Smooth muscle cell (in vitro differentiated cells): ENCODE results near the gene RDH8. TPM values are rescaled to one million over a fixed set of nuclear protein-coding genes. Genes with fewer than 3 reads are reported as not detected.

ENCODE experiments used
- DNase-seq: peaks from one replicate; lab custom pipeline; 2025; ENCODE audit not compliant: unreplicated experiment; lab: John Stamatoyannopoulos, UW
- H2AFZ ChIP-seq: fragments of 200-600 bp; sonication (generic); 2 replicates; pipeline ENCODE4 v1.6.0; 2016; ENCODE audit warnings: antibody characterized with exemption, low read depth, mild to moderate bottlenecking
- H3F3A ChIP-seq: fragments of 200-600 bp; sonication (generic); 2 replicates; pipeline ENCODE4 v1.6.0; 2017; ENCODE audit warnings: antibody characterized with exemption, low read depth
- H3K27ac ChIP-seq: fragments of 200-600 bp; sonication (generic); 2 replicates; pipeline ENCODE4 v1.5.1; 2016; ENCODE audit warnings: low read depth, mild to moderate bottlenecking
- H3K27me3 ChIP-seq: fragments of 200-600 bp; sonication (generic); 2 replicates; pipeline ENCODE4 v1.6.1; 2016; ENCODE audit warnings: low read depth, mild to moderate bottlenecking
- H3K36me3 ChIP-seq: fragments of 200-600 bp; sonication (generic); 2 replicates; pipeline ENCODE4 v1.5.1; 2016; ENCODE audit warnings: low read depth
- H3K4me1 ChIP-seq: fragments of 200-600 bp; sonication (generic); 2 replicates; pipeline ENCODE4 v1.5.1; 2016; ENCODE audit warnings: low read depth
- H3K4me2 ChIP-seq: fragments of 200-600 bp; sonication (generic); 2 replicates; pipeline ENCODE4 v1.6.0; 2016; ENCODE audit warnings: mild to moderate bottlenecking
- H3K4me3 ChIP-seq: fragments of 200-600 bp; sonication (generic); 2 replicates; pipeline ENCODE4 v1.5.1; 2016; ENCODE audit warnings: mild to moderate bottlenecking
- H3K79me2 ChIP-seq: fragments of 200-600 bp; sonication (generic); 2 replicates; pipeline ENCODE4 v1.6.0; 2016; ENCODE audit warnings: low read depth, mild to moderate bottlenecking
- H3K9ac ChIP-seq: fragments of 200-600 bp; sonication (generic); 2 replicates; pipeline ENCODE4 v1.6.0; 2016; ENCODE audit warnings: low read depth
- H3K9me3 ChIP-seq: fragments of 200-600 bp; sonication (generic); replicated peaks from 2 replicates; pipeline ENCODE4 v1.5.1; 2016; ENCODE audit warnings: low read depth
- H4K20me1 ChIP-seq: fragments of 200-600 bp; sonication (generic); 2 replicates; pipeline ENCODE4 v1.6.0; 2016; ENCODE audit warnings: low read depth
- CTCF ChIP-seq: fragments of 200-600 bp; sonication (generic); IDR thresholded peaks from 2 replicates; pipeline ENCODE4 v1.5.1; 2017; ENCODE audit warnings: borderline replicate concordance, mild to moderate bottlenecking, antibody characterized with exemption; ENCODE audit not compliant: insufficient read depth, poor library complexity, severe bottlenecking
- WGBS: methylation state at CpG from one replicate; pipeline ENCODE4 v1.1.7; 2016; ENCODE audit warnings: low lambda C conversion rate; 5-methylcytosine and 5-hydroxymethylcytosine counted together
- polyA plus RNA-seq: library from polyadenylated mRNA; unstranded; fragments of >200 nt; fragmentation: Nextera tagmentation; extraction: Ambion mirVana; gene quantifications from 2 replicates; pipeline ENCODE4 v1.2.1, GENCODE V29; 2016
- total RNA-seq: library from RNA; depleted of rRNA; stranded (reverse); fragments of >200 nt; gene quantifications from 2 replicates; pipeline ENCODE4 v1.2.3, GENCODE V29; 2014

RDH8 gene
- total and polyA plus RNA-seq, 2 experiments from 2014 or later = not detected

GRCh38 chr19:9995084-9995483 is 18.2 kb upstream of the RDH8 start:
- no peaks in the 10 kb centered on the region for H3K79me2 ChIP-seq
- H4K20me1 ChIP-seq = no peaks in the 10 kb centered on the region
- H3K36me3 ChIP-seq = no peaks in the 10 kb centered on the region
- H3K9ac ChIP-seq = no peak overlapping the region
- WGBS = 92% methylated on average over 8 of the region's 8 CpGs
- TF ChIP-seq CTCF = no peak
- H3K4me3 ChIP-seq = no peak overlapping the region
- no peak overlapping the region for H3K4me2 ChIP-seq
- H3K4me1 ChIP-seq = no peaks in the 10 kb centered on the region
- no peak for DNase-seq
- H3K9me3 ChIP-seq = no peaks in the 10 kb centered on the region
- no peaks in the 10 kb centered on the region for H3F3A ChIP-seq
- no peak overlapping the region for H3K27ac ChIP-seq
- no peak overlapping the region for H2AFZ ChIP-seq
- H3K27me3 ChIP-seq = no peaks in the 10 kb centered on the region

- Histone ChIP-seq H3K9ac (no peak overlapping the region), H3K4me3 (no peak overlapping the region), H3K36me3 (no peaks in the 10 kb centered on the region), H3F3A (no peaks in the 10 kb centered on the region), H3K27me3 (no peaks in the 10 kb centered on the region), H3K4me2 (no peak overlapping the region), H3K79me2 (no peaks in the 10 kb centered on the region), H2AFZ (no peak overlapping the region), H3K4me1 (no peaks in the 10 kb centered on the region), H3K9me3 (no peaks in the 10 kb centered on the region), H4K20me1 (no peaks in the 10 kb centered on the region), H3K27ac (no peak overlapping the region)
- WGBS = 84% methylated on average over 7 of the region's 7 CpGs
- TF ChIP-seq CTCF = no peak
- DNase-seq = no peak
Measured at GRCh38 chr19:9995999-9996398, 17.3 kb upstream of the RDH8 start.

- Histone ChIP-seq H3K27me3 (no peaks in the 10 kb centered on the region), H3K4me1 (no peaks in the 10 kb centered on the region), H4K20me1 (no peaks in the 10 kb centered on the region), H3K36me3 (no peaks in the 10 kb centered on the region), H3K79me2 (no peaks in the 10 kb centered on the region), H3K27ac (no peak overlapping the region), H3K9ac (no peak overlapping the region), H3F3A (no peaks in the 10 kb centered on the region), H3K4me3 (no peak overlapping the region), H3K9me3 (no peaks in the 10 kb centered on the region), H3K4me2 (no peak overlapping the region), H2AFZ (no peak overlapping the region)
- TF ChIP-seq CTCF = no peak
- no peak for DNase-seq
- 58% methylated on average over 4 of the region's 5 CpGs for WGBS
Measured at GRCh38 chr19:9996541-9996940, 16.7 kb upstream of the RDH8 start.

GRCh38 chr19:10000171-10000826 is 13.0 kb upstream of the RDH8 start:
- H3K4me2 ChIP-seq = no peak overlapping the region
- no peaks in the 10 kb centered on the region for H3F3A ChIP-seq
- H3K79me2 ChIP-seq = no peaks in the 10 kb centered on the region
- DNase-seq = peak; percentile 31
- TF ChIP-seq CTCF = peak; percentile 66
- no peaks in the 10 kb centered on the region for H3K36me3 ChIP-seq
- no peaks in the 10 kb centered on the region for H3K9me3 ChIP-seq
- H4K20me1 ChIP-seq = no peaks in the 10 kb centered on the region
- no peak overlapping the region for H3K4me3 ChIP-seq
- H3K4me1 ChIP-seq = no peaks in the 10 kb centered on the region
- no peaks in the 10 kb centered on the region for H3K27me3 ChIP-seq
- no peak overlapping the region for H3K9ac ChIP-seq
- no peak overlapping the region for H3K27ac ChIP-seq
- WGBS = 14% methylated on average over 16 of the region's 16 CpGs
- H2AFZ ChIP-seq = no peak overlapping the region
